Purkinje cell (primary cell): ENCODE measurements around the gene ZNF275. TPM values are rescaled to one million over a fixed set of nuclear protein-coding genes. Genes with fewer than 3 reads are reported as not detected.

ENCODE experiments used
- polyA plus RNA-seq: library from polyadenylated mRNA; unstranded; fragments of >200 nt; fragmentation: Nextera tagmentation; gene quantifications from 2 replicates; pipeline ENCODE4 v1.2.1, GENCODE V29; 2014

ZNF275 gene, protein sequence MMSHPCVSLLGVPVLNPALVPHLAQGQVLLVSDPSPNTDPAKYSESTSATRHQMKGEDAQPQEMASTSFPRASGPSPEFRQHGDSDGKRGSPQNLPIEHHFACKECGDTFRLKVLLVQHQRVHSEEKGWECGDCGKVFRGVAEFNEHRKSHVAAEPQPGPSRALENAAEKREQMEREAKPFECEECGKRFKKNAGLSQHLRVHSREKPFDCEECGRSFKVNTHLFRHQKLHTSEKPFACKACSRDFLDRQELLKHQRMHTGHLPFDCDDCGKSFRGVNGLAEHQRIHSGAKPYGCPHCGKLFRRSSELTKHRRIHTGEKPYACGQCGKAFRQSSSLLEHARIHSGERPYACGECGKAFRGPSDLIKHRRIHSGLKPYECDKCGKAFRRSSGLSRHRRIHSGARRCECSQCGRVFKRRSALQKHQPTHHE
- 2.5 and 5.3 TPM in 2 replicates for polyA plus RNA-seq

DNA sequence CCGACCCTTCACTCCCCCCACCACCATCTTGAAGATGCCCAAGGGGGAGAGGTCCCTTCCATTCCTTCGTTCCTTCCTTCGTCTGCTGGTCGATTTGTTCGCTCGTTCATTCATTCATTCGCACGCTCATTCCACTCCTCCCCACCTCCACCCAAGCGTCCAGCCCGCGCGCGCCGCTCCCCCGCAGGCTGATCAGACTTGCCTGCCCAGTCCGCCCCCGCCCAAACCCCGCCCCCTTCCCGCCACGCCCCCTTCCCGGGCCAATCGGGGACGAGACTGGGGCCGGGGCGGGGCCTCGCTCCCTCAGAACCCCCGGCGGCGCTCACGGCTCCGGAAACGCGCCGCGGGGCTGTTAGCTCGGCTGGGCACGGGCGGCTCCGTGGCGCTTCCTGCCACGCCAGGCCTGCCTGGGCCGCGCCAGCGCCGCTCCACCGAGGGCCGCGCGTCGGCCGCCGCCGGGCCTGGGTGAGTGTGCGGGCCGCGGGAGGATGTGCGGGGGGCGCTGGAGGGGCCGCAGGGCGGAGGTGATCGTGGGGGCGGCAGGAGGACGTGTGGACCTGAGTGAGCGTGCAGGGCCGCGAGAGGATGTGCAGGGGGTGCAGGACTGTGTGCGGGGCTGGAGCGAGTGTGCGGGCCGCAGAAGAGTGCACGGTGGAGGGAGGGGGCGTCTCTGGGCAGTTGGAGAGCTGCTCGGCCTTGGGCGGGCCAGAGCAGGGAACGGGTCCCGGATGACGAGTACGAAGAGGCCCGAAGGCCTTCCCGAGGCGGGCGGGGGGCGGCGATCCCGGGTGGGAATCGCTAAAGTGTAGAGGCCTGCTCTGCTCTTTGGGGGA lies at the start of gene ZNF275:
TSS of gene ZNF275 (plus strand) at position 333 of the 833 bp plus-strand sequence. CDS start 2,527 bp downstream, outside the sequence.

DNA sequence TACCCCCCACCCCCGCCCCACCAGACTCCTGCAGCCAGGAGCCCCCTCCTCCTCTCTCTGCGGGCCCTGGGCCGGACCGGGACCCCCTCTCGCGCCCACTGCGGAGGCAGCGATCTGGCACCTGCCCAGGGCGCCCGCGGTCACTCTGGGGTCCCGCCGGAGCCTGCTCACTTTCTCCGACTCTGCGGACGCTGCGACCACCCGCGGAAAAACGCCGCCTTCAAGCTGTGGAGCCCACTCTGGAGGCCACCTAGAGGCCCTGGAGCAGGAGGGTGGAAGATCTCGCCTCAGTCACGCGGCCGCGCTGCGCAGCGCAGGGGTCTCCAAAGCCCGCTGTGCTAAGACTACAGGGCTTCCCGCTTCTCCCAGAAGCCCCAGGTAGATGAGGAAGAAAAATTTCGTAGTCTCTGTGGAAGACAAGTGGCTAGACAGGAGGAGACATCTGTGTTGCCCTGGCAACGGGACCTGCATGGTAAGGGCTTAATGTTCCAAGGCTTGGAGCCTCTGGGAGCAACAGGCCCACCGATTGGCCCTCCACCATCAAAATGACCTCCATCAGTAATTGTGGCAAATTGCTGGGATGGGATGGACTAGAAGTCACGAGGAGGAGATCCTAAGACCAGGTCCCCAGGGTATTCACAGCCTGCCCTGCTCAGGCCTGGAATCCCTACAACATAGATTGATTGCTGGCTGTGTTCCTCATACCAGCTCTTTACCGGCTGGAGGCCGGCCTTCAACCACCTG lies 12.4 kb upstream of the ZNF275 start, which contains the start of gene PNMA6F:
TSS of gene PNMA6F (minus strand) at position 387 of the 744 bp plus-strand sequence. CDS start 1,093 bp downstream, outside the sequence.

DNA sequence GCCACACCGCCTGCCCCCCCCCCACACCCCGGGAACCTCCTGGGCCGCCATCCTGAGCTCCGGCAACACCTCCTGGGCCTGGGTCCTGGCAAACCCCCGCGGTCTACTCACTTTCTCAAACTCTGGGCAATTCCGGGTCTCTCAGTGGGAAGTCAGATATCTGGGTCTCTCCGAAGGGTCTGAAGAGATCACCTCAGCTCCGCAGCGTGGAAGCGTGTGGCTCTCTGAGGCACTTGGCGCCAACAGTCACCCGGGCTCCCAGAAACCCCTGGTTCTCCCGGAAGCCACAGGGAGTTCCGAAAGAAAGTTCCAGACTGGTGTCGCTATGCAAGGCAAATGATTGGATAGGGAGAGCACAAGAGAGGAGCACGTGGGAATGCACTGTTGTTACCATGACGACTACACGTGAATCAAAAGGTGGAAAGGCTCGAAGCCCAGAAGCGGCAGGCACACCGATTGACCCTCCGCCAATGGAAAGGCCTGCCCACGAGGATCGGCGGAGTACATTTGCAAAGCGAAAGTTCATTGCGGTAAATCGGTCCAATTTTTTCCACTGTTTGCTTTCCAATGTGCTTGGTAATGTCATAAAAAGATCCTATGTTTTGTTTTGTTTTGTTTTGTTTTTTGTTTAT lies 67.3 kb downstream of the ZNF275 start, which contains the start of gene PNMA6E:
TSS of gene PNMA6E (minus strand) at position 218 of the 632 bp plus-strand sequence. CDS start 2,501 bp downstream, outside the sequence.

Other genes starting within 250 kb of the ZNF275 start
- gene MAGEA1, start 154.9 kb upstream of the ZNF275 start, polyA plus RNA-seq: not detected in 2 replicates
- not detected in 2 replicates for gene PNMA6F, start 12.4 kb upstream of the ZNF275 start, polyA plus RNA-seq
- not detected in 2 replicates for gene PNMA6E, start 67.2 kb downstream of the ZNF275 start, polyA plus RNA-seq
- 0.17 and 0.60 TPM in 2 replicates for gene ZFP92, start 77.3 kb downstream of the ZNF275 start, polyA plus RNA-seq
- not detected in 2 replicates for gene TREX2, start 111.9 kb downstream of the ZNF275 start, polyA plus RNA-seq
- gene HAUS7, start 136.4 kb downstream of the ZNF275 start, polyA plus RNA-seq: 11.2 and 11.4 TPM in 2 replicates
- 0.10 TPM in 1 of 2 replicates, not detected in the other for gene BGN, start 160.8 kb downstream of the ZNF275 start, polyA plus RNA-seq
- 12.9 and 14.6 TPM in 2 replicates for gene ATP2B3, start 183.5 kb downstream of the ZNF275 start, polyA plus RNA-seq